Eye (tissue), 1 donor: Measurements from ENCODE around the gene SIVA1.

Experiments
- DNase-seq: peaks from one replicate; pipeline ENCODE4 v3.0.0-alpha.2; 2015

SIVA1 gene

DNA sequence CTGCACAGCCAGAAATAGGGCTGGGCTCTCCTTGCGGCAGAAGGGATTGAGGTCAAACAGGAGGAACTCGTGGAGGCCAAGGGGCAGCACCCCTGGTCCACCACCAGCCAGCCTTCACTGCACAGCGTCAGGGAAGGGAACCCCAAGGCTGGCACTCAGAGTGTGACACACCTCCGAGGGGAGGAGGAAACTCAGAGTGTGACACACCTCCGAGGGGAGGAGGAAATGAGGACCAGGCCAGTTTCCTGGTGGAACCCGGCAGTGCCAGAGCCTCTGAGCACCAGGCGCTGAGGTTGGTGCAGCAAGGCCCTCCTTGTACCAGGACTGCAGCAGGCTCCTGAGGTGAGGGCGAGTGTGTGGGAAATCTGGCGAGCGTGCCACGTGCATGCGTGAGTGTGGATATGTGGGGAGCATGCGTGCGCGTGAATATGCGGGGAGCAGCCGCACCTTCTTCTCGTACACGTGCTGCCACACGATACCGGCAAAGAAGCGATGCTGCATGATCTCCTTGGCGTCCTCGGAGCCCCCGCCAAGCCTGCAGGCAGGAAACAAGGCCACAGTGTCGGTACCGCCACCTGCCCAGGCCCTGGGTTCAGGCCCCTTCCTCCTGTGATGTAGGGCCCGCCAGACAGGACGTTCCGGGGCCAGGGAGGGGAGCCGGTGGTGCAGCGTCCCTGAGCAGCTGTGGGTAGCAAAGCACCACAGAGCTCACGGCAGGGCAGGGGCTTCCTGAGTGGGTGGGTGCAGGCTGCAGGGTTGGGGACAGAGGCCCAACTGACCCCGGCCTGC, 19.2 kb downstream of the SIVA1 start:
- DNase-seq: no peak

DNA sequence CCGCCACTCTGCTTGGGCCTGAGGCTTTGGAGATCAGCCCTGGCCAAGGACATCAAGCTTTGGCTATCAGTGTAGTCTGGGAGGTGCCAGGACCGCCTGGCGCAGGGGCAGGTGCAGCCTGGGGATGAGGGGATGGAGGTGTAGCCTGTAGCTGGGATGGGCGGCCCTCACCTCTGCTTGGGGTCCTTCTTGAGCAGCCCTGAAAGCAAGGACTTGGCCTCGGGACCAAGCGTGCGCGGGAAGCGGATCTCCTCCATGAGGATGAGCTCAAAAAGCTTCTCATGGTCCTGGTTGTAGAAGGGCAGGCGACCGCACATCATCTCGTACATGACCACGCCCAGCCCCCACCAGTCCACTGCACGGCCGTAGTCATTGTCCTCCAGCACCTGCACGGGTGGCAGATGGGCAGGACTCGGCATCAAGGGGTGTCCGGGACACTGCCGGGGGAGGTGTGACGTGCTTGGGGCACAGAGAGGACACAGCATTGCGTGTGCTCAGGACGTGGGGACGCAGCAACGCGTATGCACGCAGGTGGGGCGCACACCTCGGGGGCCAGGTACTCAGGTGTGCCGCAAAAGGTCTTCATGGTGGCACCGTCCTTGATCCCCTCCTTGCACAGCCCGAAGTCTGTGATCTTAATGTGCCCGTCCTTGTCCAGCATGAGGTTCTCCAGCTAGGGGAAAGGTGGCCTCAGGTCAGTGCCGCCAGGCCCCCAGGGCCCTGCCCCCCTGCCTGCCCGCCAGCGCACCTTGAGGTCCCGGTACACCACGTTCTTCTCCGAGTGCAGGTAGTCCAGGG, 20.0 kb downstream of the SIVA1 start:
- no peak for DNase-seq

DNA sequence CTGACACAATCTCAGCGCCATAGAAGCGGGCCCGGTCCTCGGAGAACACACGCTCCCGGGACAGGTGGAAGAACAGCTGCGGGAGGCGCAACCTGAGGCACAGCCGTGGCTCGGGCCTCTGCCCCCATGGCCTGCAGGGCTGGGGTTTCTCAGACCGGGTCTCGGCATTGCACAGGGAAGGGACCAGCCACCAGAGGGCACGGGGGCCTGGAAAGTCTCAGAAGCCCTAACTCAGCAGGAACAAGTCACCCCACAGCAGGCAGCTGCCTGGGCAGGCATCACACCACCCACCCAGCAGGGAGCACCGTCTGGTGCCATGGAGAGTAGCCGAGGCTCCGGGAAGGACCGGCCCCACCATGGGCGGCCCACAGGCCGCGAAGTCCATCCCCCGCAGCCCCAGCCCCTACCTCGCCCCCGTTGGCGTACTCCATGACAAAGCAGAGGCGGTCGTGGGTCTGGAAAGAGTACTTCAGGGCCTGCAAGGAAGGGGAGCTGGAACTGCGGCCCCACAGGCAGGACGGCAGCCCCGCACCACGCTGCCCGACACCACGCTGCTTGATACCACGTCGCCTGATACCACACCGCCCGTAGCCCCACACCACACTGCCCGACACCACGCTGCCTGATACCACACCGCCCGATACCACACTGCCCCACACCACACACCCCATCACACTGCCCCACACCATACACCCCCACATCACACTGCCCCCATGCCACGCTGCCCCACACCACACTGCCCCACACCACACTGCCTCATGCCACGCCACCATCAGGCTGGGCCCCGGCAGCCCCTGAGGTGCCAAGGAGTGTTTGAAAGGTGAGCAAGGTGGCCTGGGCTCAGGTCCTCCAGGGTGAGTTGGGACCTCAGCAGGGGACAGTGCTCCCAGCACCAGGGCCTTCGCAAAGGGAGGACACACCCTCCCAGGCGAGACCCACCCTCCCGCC, 20.8 kb downstream of the SIVA1 start:
- DNase-seq: no peak

DNA sequence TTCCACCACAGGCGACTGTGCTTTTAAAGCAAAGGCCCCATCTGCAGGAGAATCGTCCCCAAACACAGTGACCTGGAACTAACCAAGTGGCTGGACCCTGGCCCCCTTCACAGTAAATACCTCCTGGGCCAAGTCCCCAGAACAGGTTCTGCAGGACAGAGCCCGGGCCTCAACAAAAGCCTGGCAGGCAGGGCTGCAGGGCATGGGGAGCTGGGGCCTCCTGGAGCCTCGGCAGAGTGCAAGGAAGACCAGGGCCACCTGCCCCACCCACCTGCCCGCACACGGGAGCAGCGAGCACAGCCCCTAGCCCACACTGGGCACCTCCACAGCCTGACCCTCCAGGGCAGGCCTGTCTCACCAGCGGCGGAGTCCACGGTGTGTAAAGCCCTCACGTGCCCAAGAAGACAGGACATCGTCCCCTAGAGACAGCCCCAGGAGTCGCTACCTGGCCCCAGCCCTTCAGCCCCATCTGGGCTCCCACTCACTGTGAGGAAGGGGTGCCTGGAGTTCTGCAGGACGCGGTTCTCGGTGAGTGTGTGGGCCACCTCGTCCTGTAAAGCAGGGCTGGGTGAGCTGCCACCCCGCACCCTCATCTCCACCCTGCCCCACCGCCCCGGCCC, 21.6 kb downstream of the SIVA1 start:
- no peak for DNase-seq

DNA sequence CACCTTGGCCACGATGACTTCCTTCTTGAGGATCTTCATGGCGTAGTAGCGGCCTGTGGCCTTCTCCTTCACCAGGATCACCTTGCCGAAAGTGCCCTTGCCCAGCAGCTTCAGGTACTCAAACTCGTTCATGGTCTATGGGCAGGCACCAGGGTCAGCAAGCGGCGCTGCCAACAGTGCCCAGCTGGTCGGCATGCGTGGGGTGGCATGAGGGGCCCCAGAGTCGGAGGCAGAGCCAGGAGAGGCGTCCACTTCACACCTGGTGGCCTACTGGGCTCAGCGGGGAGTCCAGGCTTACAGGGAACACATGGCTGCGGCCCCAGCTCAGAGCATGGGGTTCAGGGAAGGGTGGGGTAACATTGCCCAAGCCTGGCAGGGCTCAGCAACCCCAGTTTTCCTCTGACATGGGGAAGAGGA, 22.1 kb downstream of the SIVA1 start:
- no peak for DNase-seq

DNA sequence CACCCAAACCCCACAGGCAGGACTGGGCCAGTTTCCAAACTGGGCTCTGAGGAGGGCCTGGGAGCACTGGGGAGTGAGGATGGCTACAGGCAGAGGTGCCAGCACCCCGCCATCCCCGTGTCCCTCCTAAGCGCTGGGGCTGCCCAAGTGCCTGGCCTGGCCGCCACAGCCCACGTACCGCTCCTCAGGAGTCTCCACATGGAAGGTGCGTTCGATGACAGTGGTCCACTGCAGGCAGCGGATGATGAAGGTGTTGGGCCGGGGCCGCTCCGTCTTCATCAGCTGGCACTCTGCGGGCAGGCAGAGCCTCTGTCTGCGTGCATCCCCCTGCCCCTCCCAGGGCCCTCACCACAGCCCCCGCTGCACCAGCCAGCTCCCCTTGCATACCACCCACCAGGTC, 23.5 kb downstream of the SIVA1 start:
- DNase-seq: no peak

DNA sequence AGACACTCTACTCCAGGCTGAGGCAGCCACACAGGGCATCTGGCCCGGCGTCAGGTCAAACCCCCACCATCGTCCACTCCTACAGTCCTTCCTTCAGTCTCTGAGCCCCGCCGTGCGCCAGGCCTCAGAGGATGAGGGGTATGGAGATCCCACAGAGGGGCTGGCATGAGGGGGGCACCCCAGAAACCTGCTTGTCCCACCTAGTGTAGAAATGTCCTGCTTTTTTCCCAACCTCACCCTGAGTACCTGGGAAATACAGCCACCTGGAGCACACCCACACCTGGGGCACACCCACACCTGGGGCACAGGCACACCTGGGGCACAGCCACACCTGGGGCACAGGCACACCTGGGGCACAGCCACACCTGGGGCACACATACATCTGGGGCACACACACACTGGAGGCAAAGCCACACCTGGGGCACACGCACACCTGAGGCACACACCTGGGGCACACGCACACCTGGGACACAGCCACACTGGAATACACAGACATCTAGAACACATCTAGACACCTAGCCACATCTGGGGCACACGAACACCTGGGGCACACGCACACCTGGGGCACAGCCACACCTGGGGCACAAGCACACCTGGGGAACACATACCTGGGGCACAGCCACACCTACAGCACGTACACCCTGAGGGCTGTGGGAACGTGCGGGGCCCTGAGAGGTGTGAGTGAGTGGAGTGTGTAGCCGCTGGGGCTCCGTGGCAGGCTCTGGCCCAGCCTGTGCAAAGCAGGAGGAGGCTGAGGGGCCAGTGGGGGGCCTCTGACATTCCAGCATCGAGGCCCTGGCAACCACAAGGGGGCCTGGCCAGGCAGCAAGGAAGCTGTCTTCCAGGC, 24.2 kb downstream of the SIVA1 start:
- peak; percentile 48 for DNase-seq

DNA sequence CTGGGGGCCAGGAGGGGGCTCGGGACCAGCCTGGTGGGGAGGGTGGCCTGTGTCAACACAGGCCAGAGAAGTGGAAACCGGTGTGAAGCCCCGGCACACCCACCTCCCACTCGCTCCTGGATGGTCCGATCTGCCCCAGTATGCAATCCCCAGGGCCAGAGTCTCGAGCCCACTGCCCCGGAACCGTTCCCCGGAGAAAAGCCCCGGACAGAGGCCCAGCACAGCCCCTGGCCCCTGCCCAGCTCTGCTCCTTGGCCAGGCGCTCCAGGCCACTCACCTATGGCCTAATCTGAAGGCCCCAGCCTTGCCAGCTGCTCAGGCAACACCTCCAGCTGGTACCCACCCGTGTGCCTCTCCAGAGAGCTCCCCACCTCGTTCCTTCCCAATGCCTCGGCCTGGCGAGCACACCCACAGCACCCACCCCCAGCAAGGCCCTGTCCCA, 24.9 kb downstream of the SIVA1 start:
- DNase-seq: no peak

DNA sequence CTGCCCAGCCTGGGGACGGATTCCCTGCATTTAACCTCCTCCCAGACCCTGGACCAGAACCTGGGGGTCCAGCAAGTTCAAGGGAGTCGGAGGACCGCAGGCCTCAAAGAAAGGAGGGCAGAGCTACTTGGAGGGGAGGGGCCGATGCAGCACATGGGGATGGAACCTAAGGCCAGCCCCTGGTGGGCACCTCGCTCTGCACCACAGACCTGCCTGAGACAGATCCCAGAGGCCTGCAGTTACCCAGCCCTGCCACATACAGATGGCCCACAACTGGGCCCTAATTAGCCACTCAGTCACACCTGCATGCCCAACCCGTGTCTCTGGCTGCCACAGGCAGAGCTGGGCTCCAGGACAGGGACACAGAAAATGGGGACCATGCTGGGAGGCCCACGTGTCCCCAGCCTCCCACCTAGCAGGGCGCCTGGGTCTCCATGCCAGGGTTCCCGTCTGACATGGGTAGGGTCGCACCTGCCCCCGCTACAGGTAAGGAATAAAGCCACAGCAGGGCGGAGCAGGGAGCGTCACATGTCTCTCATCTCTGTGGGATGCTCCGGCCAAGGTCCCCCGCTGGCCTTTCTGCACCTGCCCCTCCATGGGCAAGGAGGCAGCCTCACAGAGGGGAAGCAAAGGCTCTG, 25.9 kb downstream of the SIVA1 start:
- no peak for DNase-seq

DNA sequence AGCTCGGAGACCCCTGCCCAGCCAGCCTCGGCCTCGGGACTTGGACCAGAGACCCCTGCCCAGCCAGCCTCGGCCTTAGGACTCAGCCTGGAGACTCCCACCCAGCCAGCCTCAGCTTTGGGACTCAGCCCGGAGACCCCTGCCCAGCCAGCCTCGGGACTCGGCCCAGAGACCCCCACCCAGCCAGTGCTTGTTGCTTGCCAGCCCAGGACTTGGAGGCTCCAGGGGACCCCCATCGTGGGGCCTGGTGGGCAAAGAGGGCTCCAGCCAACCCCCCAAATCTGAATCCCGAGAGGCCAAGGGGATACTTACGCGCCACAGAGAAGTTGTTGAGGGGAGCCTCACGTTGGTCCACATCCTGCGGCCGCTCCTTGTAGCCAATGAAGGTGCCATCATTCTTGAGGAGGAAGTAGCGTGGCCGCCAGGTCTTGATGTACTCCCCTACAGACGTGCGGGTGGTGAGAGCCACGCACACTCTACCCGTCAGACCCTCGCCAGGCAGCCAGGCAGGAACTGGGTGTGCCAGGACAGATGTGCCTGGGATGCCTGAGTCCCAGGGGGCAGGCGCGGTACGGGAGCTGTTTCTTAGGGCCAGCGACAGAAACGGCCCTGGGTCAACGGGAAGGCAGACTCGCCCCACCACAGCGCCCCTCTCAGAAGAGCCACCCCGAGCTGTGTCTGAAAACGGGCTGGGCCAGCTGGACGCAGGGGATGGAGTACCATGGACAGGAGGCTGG, 27.0 kb downstream of the SIVA1 start:
- no peak for DNase-seq

DNA sequence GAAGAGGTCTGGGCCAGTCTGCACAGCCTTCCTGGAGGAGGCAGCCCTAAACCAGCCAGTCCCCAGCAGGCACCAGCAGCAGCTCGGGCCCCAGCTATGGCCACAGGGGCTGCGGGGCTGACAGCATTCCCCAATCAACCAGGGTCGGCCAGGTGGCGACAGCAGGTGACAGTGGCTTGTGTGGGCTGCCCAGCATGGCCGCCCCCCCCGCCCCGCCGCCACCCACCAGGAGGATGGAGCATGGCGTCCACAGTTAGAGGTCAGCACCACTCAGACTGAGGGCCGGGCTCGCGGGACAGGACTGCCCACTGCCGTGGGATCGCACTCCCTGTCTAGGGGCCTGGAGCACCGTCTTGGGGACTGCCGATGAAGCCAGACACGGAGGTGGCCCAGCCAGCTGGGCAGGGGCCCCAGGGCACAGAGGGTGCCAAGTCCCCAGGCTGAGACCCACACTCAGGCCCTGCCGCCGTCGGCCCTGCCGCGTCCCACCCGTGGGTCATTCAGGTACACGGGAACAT, 27.6 kb downstream of the SIVA1 start:
- no peak for DNase-seq

DNA sequence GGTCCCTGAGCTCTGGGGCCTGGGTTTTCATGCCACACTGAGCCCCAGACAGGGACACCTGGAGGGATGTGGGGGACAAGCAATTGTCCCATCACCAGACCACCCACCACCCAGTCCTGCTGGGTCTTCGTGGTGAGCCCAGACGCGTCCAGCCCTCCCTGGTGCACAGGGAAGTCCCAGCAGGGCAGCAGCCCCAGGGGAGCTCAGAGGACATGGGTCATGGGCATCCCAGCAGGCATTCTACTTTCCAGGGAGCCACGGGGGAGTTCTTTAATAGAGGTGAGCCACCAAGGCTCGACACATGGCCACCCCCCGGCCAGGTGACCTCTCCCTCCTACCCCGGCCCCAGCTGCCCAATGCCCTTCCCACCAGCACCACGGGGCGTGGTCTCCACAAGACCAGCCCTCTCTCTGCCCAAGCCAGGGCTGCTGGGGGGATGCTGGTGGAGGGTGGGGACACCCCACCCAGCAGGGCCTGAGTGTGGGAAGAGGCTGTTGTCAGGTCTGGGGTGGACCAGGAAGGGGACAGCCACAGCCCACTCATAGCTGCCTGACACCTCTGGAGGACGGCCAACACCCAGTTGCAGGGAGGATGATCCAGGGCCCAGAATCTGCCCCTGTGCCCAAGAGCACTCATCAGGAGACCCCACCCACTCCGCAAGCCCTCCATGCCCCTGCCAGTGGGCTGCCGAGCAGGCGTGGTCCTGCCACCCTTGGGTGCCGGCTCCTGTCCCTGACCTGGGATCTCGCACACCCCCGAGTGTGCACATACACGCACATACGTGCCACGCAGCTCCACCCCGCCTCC, 28.5 kb downstream of the SIVA1 start:
- no peak for DNase-seq

DNA sequence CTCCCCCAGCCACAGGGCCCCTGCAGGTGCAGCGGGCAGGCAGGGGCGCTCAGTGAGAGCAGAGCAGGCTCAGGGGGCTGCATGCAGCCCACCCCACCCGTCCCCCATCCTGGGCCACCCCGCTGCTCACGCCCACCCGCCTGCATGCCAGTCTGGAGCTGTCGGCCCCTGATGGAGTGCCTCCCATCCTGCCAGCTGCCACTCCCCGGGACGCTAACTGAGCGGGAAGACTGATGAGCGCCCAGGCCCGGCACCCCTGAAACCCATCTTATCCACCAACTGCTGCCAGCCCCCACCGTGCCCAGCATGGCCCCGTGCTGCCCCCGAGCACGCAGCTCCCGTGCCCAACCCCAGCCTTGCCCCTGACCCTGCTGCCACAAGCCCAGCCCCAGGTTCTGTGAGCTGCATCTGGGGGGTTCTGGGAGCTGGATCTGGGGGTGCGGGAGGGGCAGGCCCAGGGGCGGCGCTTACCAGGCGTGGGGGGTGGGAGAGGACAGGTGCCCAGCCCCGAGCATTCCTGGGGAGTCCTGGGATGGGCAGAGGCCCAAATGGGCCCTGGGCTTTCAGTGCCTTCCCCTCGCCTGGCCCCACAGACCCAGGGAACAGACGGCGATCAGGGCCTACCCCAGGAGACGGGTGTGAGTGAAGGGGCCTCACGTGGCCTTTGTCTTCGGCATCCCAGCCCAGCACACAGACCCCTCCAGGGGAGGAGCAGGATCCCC, 29.3 kb downstream of the SIVA1 start:
- no peak for DNase-seq

DNA sequence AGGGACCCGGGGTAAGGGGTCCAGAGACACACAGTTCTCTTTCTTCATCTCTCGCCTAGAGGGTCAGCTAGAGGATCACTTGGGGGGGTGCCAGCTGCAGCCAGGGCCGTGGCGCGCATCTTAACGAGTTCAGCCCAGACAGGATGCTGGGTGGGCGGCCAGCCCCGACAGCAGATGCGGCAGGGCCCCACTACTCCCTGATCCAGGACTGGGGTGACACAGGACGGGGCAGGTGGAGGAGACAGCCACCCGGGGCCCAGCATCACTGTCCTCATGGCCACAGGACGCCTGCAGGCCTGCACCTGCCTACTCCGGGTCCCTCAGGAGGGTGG, 29.8 kb downstream of the SIVA1 start:
- DNase-seq: no peak

DNA sequence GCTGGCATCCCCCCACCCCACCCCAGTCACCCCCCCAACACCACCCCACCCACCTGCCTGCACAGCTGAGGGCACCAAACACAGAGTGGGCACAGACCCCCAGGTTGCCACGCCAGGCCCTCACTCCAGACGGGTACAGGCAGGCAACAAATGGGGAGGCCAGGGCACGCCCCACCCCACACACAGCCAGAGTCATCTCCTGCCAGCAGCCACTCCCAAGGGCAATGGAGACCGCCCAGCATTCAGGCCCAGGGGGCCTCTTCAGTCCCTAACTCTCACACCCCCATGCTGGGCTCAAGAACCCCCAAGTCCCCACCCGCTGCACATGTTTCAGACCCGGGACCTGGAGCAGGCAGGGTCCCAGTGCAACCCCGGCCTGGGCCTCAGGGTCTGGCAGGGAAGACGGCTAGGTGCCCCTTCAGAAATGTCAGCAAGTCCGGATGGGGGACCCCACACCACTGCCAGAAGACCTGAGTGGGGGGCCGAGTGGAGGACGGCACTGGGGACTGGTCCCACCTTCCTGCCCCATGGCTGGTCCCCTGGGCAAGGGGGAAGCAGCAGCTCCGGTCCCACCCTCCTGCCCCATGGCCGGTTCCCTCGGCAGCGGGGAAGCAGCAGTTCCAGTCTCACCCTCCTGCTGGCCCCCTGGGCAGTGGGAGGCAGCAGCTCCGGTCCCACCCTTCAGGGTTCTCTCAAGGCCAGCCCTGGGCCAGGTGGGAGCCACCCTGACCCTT, 30.7 kb downstream of the SIVA1 start:
- no peak for DNase-seq

DNA sequence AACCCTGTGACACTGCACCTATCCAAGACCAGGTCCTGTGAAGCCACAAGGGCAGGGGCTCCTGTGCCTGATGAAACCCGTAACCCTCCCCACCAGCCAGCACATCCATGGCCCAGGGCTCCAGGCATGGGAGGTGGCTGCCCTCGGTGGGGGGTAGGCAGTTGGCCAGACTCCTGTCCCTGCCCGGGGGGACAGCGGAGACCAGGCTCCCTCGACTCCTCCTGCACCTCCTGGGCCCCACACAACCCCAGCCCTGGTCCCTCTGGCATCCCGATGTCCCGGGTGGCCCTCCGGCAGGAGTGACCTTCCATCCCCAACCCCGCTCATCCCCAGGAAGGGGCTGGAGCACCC, 31.2 kb downstream of the SIVA1 start:
- no peak for DNase-seq

DNA sequence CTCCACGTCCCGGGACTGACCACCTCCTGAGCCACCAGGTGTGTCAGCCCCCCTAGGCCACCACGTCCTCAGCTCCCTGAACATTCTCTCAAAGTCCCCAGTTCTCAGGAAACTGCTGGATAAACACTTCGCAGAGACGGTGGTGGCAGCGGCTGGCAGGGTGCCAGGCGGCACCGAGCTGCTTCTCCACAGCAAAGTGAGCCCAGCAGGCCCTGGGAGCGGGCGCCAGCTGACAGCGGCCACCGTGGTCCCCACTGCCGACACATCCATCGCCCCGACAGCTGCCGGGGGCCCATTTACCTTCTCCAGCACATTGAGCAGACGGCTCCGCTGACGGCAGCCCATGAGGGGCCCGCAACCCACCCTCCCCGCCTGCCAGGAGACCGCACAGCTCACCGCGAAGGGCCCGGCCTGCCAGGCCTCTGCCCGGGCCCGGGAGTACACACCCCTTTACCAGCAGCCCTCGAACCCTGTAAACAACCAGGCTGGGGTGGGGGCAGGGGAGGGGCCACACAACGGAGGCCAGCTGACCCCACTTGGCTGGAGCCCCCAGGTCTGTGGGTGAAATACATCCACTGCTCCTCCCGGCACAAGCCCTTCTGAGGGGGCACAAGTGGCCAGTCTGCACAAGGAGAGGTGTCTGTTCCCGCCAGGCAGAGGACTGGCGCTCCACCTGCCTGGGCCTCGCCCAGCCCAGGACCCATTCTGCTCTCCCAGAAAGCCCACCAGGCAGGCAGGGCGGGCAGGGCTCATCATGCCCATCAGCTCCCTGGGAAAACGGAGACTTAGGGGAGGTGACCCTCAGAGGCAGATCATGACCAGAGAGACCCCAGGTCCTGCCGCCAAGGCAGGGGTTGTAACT, 32.1 kb downstream of the SIVA1 start:
- DNase-seq: no peak
